Small intestine (tissue), 7 donors: ENCODE data around the gene CIITA. TPM values are rescaled to one million over a fixed set of nuclear protein-coding genes. Genes with fewer than 3 reads are reported as not detected.

Source experiments
- DNase-seq, 2 donors: peaks; one replicate each; pipeline versions ENCODE4 v3.0.0 to v3.0.0-alpha.2; 2013
- FAIRE-seq: peaks from 2 replicates; lab custom pipeline; 2012; peaks lifted over from hg19 to GRCh38; lab: Jason Lieb, UNC
- H3K27ac ChIP-seq, 3 donors: one replicate each; pipeline ENCODE4 v1.5.1; 2013; ENCODE audit warnings: low read length in 2 of 3, mild to moderate bottlenecking in 2 of 3, control low read depth in 1 of 3, inconsistent platforms in 1 of 3, low read depth in 1 of 3, moderate library complexity in 1 of 3
- H3K27me3 ChIP-seq, 3 donors: one replicate each; pipeline ENCODE4 v1.6.1; 2013; ENCODE audit warnings: low read length in 3 of 3, inconsistent platforms in 1 of 3; ENCODE audit not compliant: control insufficient read depth in 3 of 3, insufficient read depth in 3 of 3
- H3K36me3 ChIP-seq, 3 donors: one replicate each; pipeline ENCODE4 v1.6.1; 2013; ENCODE audit warnings: low read length in 3 of 3, inconsistent platforms in 1 of 3, low read depth in 1 of 3, mild to moderate bottlenecking in 1 of 3, moderate library complexity in 1 of 3; ENCODE audit not compliant: control insufficient read depth in 3 of 3, insufficient read depth in 2 of 3
- H3K4me1 ChIP-seq, 3 donors: one replicate each; pipeline ENCODE4 v1.6.1; 2013; ENCODE audit warnings: low read length in 2 of 3, inconsistent platforms in 1 of 3, low read depth in 1 of 3, mild to moderate bottlenecking in 1 of 3, moderate library complexity in 1 of 3; ENCODE audit not compliant: control insufficient read depth in 3 of 3, insufficient read depth in 2 of 3
- H3K4me3 ChIP-seq, 3 donors: one replicate each; pipeline ENCODE4 v1.5.1; 2013; ENCODE audit warnings: low read length in 3 of 3, control low read depth in 1 of 3, inconsistent platforms in 1 of 3, low read depth in 1 of 3, mild to moderate bottlenecking in 1 of 3, moderate library complexity in 1 of 3
- H3K9me3 ChIP-seq, 2 donors: one replicate each; pipeline ENCODE4 v1.6.1; 2013; ENCODE audit warnings: low read depth in 1 of 2, low read length in 1 of 2; ENCODE audit not compliant: control insufficient read depth in 2 of 2, insufficient read depth in 1 of 2
- WGBS, 3 donors: extraction: QIAGEN DNeasy Blood & Tissue Kit; methylation state at CpG; one replicate each; pipeline ENCODE4 v1.1.7; 2013; 5-methylcytosine and 5-hydroxymethylcytosine counted together
- polyA plus RNA-seq, 4 donors: library from polyadenylated mRNA; stranded (reverse) in 3 of 4; unstranded in 1 of 4; fragments of 200-250 nt in 3 of 4; fragments of 120-200 nt in 1 of 4; gene quantifications; one replicate each; pipeline versions ENCODE4 v1.2.1 to v1.2.3, GENCODE V29; 2013
- donor health status: healthy with polysubstance abuse.
- donor health status: control.
- donor health status: control.
- donor health status: Bipolar disorder and iron deficiency.
- donor health status: healthy.

The CIITA gene
- polyA plus RNA-seq, 4 donors, result 8.1 to 11.7 (median 10.4) TPM

- Histone ChIP-seq H3K36me3 (peaks cover 0 to 20% (median 5%) of the 10 kb centered on the region in 3 donors), H3K9me3 (peaks cover 0 to 2% of the 10 kb centered on the region in 2 donors), H3K4me1 (no peaks in the 10 kb centered on the region), H3K4me3 (no peak overlapping the region), H3K27ac (no peak overlapping the region), H3K27me3 (no peaks in the 10 kb centered on the region)
- 90 to 95% (median 95%) methylated on average over 20 to 21 of the region's 21 CpGs for WGBS, 3 donors
- no peak for DNase-seq
- no peak for FAIRE-seq
Measured at GRCh38 chr16:10907757-10908045, 30.7 kb downstream of the CIITA start.

DNA sequence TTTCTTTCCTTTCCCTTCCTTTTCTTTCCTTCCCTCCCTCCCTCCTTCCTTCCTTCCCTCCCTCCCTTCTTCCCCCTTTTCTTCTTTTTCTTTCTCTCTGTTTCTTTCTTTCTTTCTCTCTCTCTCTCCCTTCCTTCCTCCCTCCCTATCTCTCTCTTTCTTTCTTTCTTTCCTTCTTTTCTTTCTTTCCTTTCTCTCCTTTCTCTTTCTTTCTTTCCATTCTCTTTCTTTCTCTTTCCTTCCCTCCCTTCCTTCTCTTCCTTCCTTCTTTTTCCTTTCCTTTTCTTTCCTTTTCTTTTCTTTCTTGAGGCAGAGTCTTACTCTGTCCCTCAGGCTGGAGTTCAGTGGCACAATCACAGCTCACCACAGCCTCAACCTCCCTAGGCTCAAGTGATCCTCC, 34.3 kb downstream of the CIITA start:
- H3K4me3 ChIP-seq, result no peak overlapping the region
- no peaks in the 10 kb centered on the region for H3K9me3 ChIP-seq
- no peaks in the 10 kb centered on the region for H3K27me3 ChIP-seq
- FAIRE-seq, result no peak
- no peak for DNase-seq
- H3K27ac ChIP-seq, result no peak overlapping the region
- H3K36me3 ChIP-seq, result peaks cover 2 to 8% (median 5%) of the 10 kb centered on the region in 3 donors
- H3K4me1 ChIP-seq, result peaks cover 0 to 8% (median 0%) of the 10 kb centered on the region in 3 donors

DNA sequence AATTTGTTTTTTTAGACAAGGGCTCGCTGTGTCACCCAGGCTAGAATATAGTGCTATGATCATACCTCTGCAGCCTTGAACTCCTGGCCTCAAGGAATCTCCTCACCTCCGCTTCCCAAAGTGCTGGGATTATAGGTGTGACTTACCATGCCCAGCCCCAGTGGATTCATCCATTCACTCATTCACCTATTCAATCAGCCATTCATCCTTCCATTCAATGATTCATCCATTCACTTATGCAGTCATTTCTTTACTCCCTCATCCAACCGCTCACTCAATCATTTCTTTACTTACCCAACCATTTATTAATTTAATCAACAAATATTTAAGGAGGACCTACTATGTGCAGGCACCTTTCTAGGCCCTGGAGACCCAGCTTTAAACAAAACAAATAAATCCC, 39.5 kb downstream of the CIITA start:
- no peak overlapping the region for H3K4me3 ChIP-seq
- no peaks in the 10 kb centered on the region for H3K27me3 ChIP-seq
- H3K27ac ChIP-seq, result peak overlapping the region in 2 of 3 donors; percentile 38 to 74
- WGBS, 3 donors, result 61 to 64% (median 63%) methylated on average over 3 of the region's 3 CpGs
- peaks cover 0 to 5% (median 0%) of the 10 kb centered on the region in 3 donors for H3K36me3 ChIP-seq
- peaks cover 0 to 14% (median 3%) of the 10 kb centered on the region in 3 donors for H3K4me1 ChIP-seq
- peak in 1 of 2 donors; percentile 15 for DNase-seq
- H3K9me3 ChIP-seq, result no peaks in the 10 kb centered on the region
- FAIRE-seq, result no peak

DNA sequence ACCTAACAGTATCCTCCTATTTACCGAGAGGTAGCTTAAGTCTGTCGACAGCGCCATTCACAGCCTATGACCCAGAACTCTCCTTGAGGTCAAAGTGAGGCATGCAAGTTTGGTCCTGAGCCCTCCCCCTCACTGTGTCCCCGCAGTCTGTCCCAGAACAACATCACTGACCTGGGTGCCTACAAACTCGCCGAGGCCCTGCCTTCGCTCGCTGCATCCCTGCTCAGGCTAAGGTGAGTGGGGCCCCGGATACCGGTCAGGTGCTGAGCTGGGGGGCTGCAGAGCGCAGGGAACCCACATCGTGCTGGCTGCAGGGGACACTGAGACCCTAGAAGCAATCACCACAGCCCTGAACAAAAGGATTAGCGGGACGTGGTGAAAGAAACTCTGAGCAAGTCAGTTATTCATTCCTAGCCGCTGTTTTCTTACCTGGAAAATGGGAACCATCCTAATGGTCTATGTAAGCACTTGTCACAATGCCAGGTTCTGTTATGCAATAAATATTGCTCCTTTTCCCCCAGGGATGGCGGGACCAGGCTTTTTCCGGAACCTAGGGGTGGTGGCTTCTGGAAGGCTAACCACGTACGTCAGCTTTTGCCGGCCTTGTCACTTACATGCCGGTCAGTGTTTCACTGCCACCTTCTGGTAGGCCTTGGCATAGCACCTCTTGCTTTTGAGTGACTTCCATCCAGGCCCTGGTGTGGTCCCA, 41.4 kb downstream of the CIITA start:
- no peaks in the 10 kb centered on the region for H3K27me3 ChIP-seq
- peak; percentile 89 to 94 for DNase-seq
- H3K36me3 ChIP-seq, result peaks cover 0 to 16% (median 3%) of the 10 kb centered on the region in 3 donors
- FAIRE-seq, result no peak
- peak overlapping the region in 1 of 3 donors; percentile 29 for H3K27ac ChIP-seq
- no peaks in the 10 kb centered on the region for H3K9me3 ChIP-seq
- no peak overlapping the region for H3K4me3 ChIP-seq
- peaks cover 0 to 14% (median 4%) of the 10 kb centered on the region in 3 donors for H3K4me1 ChIP-seq
- 44 to 60% (median 53%) methylated on average over 21 of the region's 21 CpGs for WGBS, 3 donors

- 59 to 71% (median 62%) methylated on average over 7 of the region's 7 CpGs for WGBS, 3 donors
- Histone ChIP-seq H3K4me1 (peaks cover 0 to 14% (median 4%) of the 10 kb centered on the region in 3 donors), H3K27me3 (no peaks in the 10 kb centered on the region), H3K27ac (no peak overlapping the region), H3K9me3 (no peaks in the 10 kb centered on the region), H3K36me3 (peaks cover 0 to 20% (median 3%) of the 10 kb centered on the region in 3 donors), H3K4me3 (no peak overlapping the region)
- FAIRE-seq (no peak), DNase-seq (no peak)
Measured at GRCh38 chr16:10919003-10919351, 42.0 kb downstream of the CIITA start.

GRCh38 chr16:10920726-10921427, 43.9 kb downstream of the CIITA start:
- Histone ChIP-seq H3K27me3 (no peaks in the 10 kb centered on the region), H3K9me3 (no peaks in the 10 kb centered on the region), H3K36me3 (peaks cover 0 to 35% (median 5%) of the 10 kb centered on the region in 3 donors), H3K4me3 (no peak overlapping the region), H3K27ac (no peak overlapping the region), H3K4me1 (peaks cover 0 to 8% (median 4%) of the 10 kb centered on the region in 3 donors)
- 79 to 89% (median 86%) methylated on average over 15 of the region's 15 CpGs for WGBS, 3 donors
- FAIRE-seq (no peak), DNase-seq (no peak)

DNA sequence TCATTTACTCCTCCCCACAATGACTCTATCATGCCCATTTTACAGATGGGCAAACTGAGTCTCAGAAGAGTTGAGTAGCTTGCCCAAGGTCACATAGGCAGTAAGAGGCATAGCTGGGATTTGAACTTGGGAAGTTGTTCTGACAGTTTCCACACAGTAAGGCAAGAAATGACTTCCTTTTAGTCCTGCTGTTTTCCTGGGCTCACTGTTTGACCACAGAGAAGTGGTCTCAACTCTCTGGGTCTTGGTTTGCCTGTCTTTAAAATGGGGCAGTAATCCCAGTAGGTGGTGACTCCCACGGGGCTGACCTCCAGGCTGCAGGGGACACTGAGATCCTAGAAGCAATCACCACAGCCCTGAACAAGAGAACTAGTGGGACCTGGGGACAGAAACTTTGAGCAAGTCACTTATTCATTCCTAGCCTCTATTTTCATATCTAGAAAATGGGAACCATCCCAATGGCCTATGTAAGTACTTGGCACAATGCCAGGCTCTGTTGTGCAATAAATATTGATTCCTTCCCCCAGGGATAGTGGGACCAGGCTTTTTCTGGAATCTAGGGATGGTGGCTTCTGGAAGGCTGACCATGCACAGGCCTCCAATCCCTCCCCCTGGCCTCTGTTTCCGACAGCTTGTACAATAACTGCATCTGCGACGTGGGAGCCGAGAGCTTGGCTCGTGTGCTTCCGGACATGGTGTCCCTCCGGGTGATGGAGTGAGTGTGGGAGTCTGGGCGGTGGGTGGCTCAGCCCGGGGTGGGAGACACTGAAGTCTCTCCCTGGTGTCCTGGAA, 44.7 kb downstream of the CIITA start:
- no peak for FAIRE-seq
- Histone ChIP-seq H3K4me1 (peaks cover 0 to 4% (median under 1%) of the 10 kb centered on the region in 3 donors), H3K9me3 (no peaks in the 10 kb centered on the region), H3K4me3 (no peak overlapping the region), H3K27me3 (no peaks in the 10 kb centered on the region), H3K27ac (no peak overlapping the region), H3K36me3 (peaks cover 0 to 40% (median 5%) of the 10 kb centered on the region in 3 donors)
- no peak for DNase-seq
- WGBS, 3 donors, result 78 to 85% (median 83%) methylated on average over 10 of the region's 10 CpGs
